Immature natural killer cell (primary cell): Measurements from ENCODE around the gene GPC6. TPM values are rescaled to one million over a fixed set of nuclear protein-coding genes. Genes with fewer than 3 reads are reported as not detected.

Experiments used
- DNase-seq, 3 donors: peaks; one replicate each; pipeline ENCODE4 v3.0.0; 2022; ENCODE audit warnings: mixed read lengths in 1 of 3
- H3K27ac Mint-ChIP-seq, 6 donors: one replicate each; pipeline ENCODE4 v1.8.0; 2020; ENCODE audit warnings: mixed read lengths in 6 of 6, mild to moderate bottlenecking in 5 of 6, inconsistent platforms in 4 of 6, moderate library complexity in 3 of 6
- H3K27me3 Mint-ChIP-seq, 3 donors: one replicate each; pipeline ENCODE4 v1.8.0; 2020 to 2021; ENCODE audit warnings: low read depth in 3 of 3, mild to moderate bottlenecking in 3 of 3, mixed read lengths in 3 of 3, moderate library complexity in 3 of 3, inconsistent platforms in 1 of 3
- H3K36me3 Mint-ChIP-seq, 3 donors: one replicate each; pipeline ENCODE4 v1.8.0; 2020; ENCODE audit warnings: mixed read lengths in 3 of 3, inconsistent platforms in 2 of 3, mild to moderate bottlenecking in 2 of 3
- H3K4me1 Mint-ChIP-seq, 2 donors: one replicate each; pipeline ENCODE4 v1.8.0; 2020; ENCODE audit warnings: inconsistent platforms in 2 of 2, mild to moderate bottlenecking in 2 of 2, mixed read lengths in 2 of 2, moderate library complexity in 1 of 2
- H3K4me3 Mint-ChIP-seq, 5 donors: one replicate each; pipeline ENCODE4 v1.8.0; 2020; ENCODE audit warnings: mild to moderate bottlenecking in 5 of 5, mixed read lengths in 5 of 5, inconsistent platforms in 3 of 5, moderate library complexity in 3 of 5
- H3K9me3 Mint-ChIP-seq, 6 donors: one replicate each; pipeline ENCODE4 v1.8.0; 2020; ENCODE audit warnings: mild to moderate bottlenecking in 6 of 6, mixed read lengths in 6 of 6, inconsistent platforms in 4 of 6, moderate library complexity in 3 of 6
- polyA plus RNA-seq, 3 donors: library from polyadenylated mRNA; unstranded; fragments of 300-500 nt; fragmentation: Illumina TruSeq; gene quantifications; one replicate each; pipeline ENCODE4 v1.2.3, GENCODE V29; 2021

GPC6 gene
- polyA plus RNA-seq, 3 donors from 2014 or later: not detected

- H3K36me3 Mint-ChIP-seq: peaks cover 8 to 14% (median 14%) of the 10 kb centered on the region in 3 donors
- H3K4me3 Mint-ChIP-seq: peak overlapping the region; percentile 77 to 92 (median 86)
- no peak for DNase-seq
- H3K27ac Mint-ChIP-seq: peak overlapping the region; percentile 94 to 98 (median 97)
- peaks cover 0 to 2% (median 0%) of the 10 kb centered on the region in 3 donors for H3K27me3 Mint-ChIP-seq
- H3K4me1 Mint-ChIP-seq: peaks cover 76 to 78% of the 10 kb centered on the region in 2 donors
- H3K9me3 Mint-ChIP-seq: peaks cover 0 to 13% (median 5%) of the 10 kb centered on the region in 6 donors
Observed at GRCh38 chr13:94324767-94325540, 1098.3 kb downstream of the GPC6 start.

DNA sequence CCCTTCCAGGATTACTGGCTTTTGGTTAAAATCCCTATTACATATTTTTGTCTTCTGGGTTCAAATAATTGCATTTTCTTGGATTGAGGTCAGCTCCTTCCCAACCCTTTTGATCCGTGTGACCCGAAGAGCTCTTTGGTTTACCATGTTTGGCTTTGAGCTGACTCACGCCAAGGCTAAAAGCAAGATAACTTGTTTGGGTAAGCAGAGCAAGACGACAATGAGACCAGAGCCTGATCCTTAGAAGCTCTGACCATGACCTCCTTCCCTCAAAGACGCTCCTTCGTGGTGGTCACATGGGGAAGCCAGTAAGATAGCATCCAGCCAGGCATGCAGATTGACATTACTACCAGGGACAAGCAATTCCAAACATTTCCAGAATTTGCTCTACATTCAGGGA is 1099.0 kb downstream of the GPC6 start:
- H3K27ac Mint-ChIP-seq: peak overlapping the region in 5 of 6 donors; percentile 67 to 97 (median 85)
- H3K36me3 Mint-ChIP-seq: peaks cover 8 to 14% (median 14%) of the 10 kb centered on the region in 3 donors
- peaks cover 82 to 85% of the 10 kb centered on the region in 2 donors for H3K4me1 Mint-ChIP-seq
- peak overlapping the region in 4 of 5 donors; percentile 14 to 61 (median 28) for H3K4me3 Mint-ChIP-seq
- peaks cover 0 to 2% (median 0%) of the 10 kb centered on the region in 3 donors for H3K27me3 Mint-ChIP-seq
- DNase-seq: no peak
- peaks cover 0 to 13% (median 5%) of the 10 kb centered on the region in 6 donors for H3K9me3 Mint-ChIP-seq

- peaks cover 0 to 2% (median 0%) of the 10 kb centered on the region in 3 donors for H3K27me3 Mint-ChIP-seq
- H3K4me3 Mint-ChIP-seq: peak overlapping the region; percentile 71 to 82 (median 75)
- H3K36me3 Mint-ChIP-seq: peaks cover 4% of the 10 kb centered on the region in 3 donors
- peaks cover 79 to 84% of the 10 kb centered on the region in 2 donors for H3K4me1 Mint-ChIP-seq
- H3K9me3 Mint-ChIP-seq: peaks cover 0 to 13% (median 5%) of the 10 kb centered on the region in 6 donors
- H3K27ac Mint-ChIP-seq: peak overlapping the region; percentile 67 to 97 (median 85)
- peak; percentile 27 to 36 (median 34) for DNase-seq
Observed at GRCh38 chr13:94327318-94327717, 1100.7 kb downstream of the GPC6 start.

DNA sequence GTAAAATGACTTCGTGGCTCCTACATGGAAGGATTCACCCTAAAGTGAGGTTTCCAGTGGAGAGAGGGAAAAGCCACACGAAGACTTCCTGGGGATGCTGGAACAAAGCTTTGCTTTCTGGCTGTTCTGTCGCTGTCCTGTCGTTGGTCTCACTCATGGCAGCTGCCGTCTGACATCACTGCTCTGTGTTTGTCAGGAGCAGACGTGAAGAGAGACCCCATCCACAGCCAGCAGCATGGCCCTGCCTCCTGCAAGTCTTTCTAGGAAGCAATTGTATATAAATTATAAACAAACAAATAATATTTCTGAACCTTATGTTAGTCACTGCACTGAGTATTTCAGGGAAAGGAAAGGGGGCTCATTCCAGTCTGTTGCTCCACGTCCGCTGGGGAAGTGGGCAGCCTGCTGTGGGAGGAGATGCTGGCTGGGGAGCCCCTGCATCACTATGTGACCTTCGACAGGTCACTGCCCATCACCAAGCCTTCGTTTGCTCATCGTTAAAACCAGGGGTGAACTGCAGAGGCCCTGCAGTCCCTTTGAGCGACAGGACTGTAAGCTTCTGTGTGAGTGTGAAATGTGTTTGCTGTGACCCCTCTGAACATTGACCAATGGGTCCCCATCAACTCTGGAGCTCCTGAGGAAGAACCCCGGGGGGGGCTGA is 1101.9 kb downstream of the GPC6 start:
- H3K4me1 Mint-ChIP-seq: peaks cover 69 to 72% of the 10 kb centered on the region in 2 donors
- H3K27ac Mint-ChIP-seq: peak overlapping the region in 3 of 6 donors; percentile 62 to 97 (median 85)

DNA sequence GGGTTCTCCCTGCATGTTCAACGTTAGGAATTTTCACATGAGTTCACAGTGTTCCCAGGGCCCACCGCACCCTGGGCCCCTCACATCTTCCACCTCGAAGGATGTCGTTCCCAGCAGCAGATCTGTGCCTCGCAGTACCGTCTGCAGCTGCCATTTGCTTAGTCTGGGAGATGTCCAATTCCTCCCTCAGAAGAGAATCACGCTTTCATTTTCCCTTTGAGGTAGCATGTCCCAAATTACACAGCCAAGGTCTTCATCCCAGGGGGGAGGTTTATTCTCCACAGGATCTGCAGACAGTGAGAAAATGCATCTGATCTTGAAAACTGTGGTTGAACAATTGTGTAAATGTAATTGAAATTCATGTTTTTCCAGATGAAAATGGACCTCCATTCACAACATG is 1102.7 kb downstream of the GPC6 start:
- H3K9me3 Mint-ChIP-seq: peaks cover 0 to 13% (median 5%) of the 10 kb centered on the region in 6 donors
- peaks cover 4 to 8% (median 4%) of the 10 kb centered on the region in 3 donors for H3K36me3 Mint-ChIP-seq
- peaks cover 62 to 65% of the 10 kb centered on the region in 2 donors for H3K4me1 Mint-ChIP-seq
- H3K4me3 Mint-ChIP-seq: no peak overlapping the region
- H3K27ac Mint-ChIP-seq: no peak overlapping the region
- peaks cover 0 to 3% (median 1%) of the 10 kb centered on the region in 3 donors for H3K27me3 Mint-ChIP-seq
- no peak for DNase-seq

More for the DNA sequence above, 1101.9 kb downstream of the GPC6 start:
- Mint-ChIP-seq H3K4me3 (peak overlapping the region; percentile 44 to 82 (median 71)), H3K9me3 (peaks cover 0 to 13% (median 5%) of the 10 kb centered on the region in 6 donors), H3K36me3 (peaks cover 4 to 8% (median 4%) of the 10 kb centered on the region in 3 donors), H3K27me3 (peaks cover 0 to 2% (median under 1%) of the 10 kb centered on the region in 3 donors)
- no peak for DNase-seq

DNA sequence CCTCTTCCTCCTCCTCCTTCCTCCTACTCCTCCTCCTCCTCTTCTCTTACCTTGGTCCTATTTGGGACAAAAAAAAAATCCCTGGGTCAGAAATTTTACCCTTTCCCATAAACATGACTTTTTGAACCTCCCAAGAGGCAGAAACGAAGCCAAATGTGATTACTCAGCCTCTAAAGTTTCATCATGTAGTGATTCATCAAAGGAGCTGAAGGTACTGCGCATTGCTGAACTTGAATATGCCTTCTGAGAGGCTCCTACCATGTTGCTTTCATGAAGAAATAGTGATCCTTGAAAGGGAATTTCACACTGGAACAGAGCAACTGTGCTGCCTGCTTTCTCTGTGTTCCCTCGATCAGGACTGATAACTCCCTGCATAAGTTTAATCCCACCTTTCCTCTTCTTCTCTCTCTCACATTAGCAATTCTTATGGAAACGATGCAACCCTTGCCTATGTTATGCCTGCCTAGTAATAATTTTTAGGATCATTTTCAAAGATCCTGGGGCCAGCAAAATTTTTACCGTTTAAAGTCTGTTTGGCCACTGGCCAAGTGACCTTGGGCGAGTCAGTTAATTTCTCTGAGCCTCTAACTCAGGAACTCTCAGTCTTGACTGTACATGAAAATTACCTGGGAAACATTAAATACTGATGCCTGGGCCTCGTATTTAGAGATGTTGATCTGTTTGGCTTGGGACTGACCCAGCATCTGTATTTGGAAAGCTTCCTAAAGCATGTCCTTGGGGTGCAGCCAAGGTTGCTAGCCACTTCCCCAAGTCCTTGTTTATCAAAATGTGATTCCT is 1103.3 kb downstream of the GPC6 start:
- Mint-ChIP-seq H3K36me3 (peaks cover 4 to 8% (median 4%) of the 10 kb centered on the region in 3 donors), H3K4me1 (peaks cover 55 to 58% of the 10 kb centered on the region in 2 donors), H3K27ac (no peak overlapping the region), H3K27me3 (peaks cover 0 to 3% (median 0%) of the 10 kb centered on the region in 3 donors), H3K9me3 (peaks cover 0 to 13% (median 5%) of the 10 kb centered on the region in 6 donors), H3K4me3 (peak overlapping the region in 1 of 5 donors; percentile 51)
- DNase-seq: no peak

DNA sequence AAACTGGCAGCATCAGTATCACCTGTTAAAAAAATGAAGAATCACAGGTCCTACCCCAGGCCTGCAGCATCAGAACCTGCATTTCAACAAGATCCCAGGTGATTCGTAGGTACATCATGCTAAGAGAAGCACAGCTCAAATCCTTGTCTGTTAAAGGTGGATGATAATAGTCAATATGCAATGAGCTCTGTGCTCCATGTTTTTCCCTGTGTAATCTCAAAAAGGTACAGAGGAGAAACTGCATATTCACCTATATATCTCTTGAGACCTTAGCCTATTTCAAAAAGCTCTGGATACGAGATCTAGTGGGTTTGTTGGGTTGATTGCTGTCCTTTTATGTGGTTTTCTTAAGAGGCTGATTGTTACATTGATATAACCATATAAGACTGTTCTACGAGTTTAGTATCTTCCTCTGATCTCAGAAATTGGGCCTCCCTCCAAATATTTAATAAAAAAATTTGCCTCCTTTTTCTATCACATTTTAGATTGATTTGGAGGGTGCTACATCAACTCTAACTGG is 1104.0 kb downstream of the GPC6 start:
- peaks cover 4 to 8% (median 4%) of the 10 kb centered on the region in 3 donors for H3K36me3 Mint-ChIP-seq
- H3K27me3 Mint-ChIP-seq: peaks cover 0 to 3% (median 0%) of the 10 kb centered on the region in 3 donors
- DNase-seq: no peak
- peak overlapping the region in 2 of 6 donors; percentile 1 to 22 for H3K27ac Mint-ChIP-seq
- H3K4me1 Mint-ChIP-seq: peaks cover 50 to 51% of the 10 kb centered on the region in 2 donors
- H3K4me3 Mint-ChIP-seq: no peak overlapping the region
- H3K9me3 Mint-ChIP-seq: peaks cover 0 to 13% (median 5%) of the 10 kb centered on the region in 6 donors

DNA sequence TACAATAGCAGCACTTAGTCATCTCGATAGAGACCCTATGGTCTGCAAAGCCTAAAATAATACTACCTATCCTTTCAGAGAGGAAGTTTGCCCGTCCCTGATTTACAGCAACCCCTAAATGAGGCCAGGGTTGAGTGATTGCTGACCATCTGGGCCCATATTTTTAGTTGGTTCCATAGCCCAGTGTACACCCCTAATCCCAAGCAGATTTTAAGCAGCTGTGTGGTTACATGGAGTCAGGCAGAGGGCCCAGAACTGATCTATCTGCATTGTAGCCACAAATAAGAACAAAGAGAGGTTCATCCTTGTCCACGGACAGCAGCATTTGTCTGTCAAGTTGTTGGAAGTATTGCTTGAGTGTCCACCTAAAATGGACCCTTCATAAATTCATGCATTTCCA is 1104.7 kb downstream of the GPC6 start:
- no peak for DNase-seq
- peaks cover 0 to 3% (median 3%) of the 10 kb centered on the region in 3 donors for H3K27me3 Mint-ChIP-seq
- peaks cover 4 to 9% (median 4%) of the 10 kb centered on the region in 3 donors for H3K36me3 Mint-ChIP-seq
- H3K4me1 Mint-ChIP-seq: peaks cover 43 to 45% of the 10 kb centered on the region in 2 donors
- peaks cover 0 to 13% (median 5%) of the 10 kb centered on the region in 6 donors for H3K9me3 Mint-ChIP-seq
- no peak overlapping the region for H3K27ac Mint-ChIP-seq
- no peak overlapping the region for H3K4me3 Mint-ChIP-seq

DNA sequence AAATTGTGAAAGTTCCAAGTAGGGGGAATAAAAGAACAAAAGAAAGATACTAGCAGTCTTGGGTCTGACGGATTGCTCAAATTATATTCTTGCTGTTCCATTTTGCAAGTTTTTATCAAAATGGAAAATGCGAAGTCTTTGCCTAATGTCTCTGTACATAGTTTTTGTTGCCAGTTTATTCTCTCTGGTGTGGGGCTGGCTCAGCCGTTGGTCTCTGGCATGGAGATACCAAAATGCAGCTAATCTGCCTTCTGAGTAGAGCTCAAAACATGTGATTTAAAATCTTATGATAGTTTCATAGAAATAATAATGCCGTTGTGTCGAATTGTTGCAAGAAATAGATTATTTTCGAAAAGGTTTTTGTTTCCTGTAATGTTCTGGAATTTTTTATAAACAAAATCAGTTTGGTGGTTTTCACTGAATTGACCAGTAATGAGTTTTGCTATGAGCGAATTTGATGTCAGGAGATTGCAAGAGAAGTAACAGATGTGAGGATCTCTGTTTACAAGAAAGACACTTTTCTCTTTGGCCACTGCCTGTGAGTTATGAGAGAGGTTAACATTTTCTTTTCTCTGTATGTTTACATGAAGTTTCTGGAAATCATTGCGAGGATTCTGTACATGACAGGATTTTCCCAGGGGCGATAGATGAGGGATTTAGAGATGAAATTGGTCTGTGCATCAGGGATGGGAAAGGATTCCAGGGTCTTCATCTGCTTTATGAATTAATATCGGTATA is 1105.9 kb downstream of the GPC6 start:
- Mint-ChIP-seq H3K9me3 (peaks cover 0 to 2% (median 0%) of the 10 kb centered on the region in 6 donors), H3K27me3 (peaks cover 0 to 3% (median 3%) of the 10 kb centered on the region in 3 donors), H3K27ac (no peak overlapping the region), H3K36me3 (peaks cover 0 to 8% (median 0%) of the 10 kb centered on the region in 3 donors), H3K4me1 (peaks cover 31 to 32% of the 10 kb centered on the region in 2 donors), H3K4me3 (no peak overlapping the region)
- no peak for DNase-seq

GRCh38 chr13:94333131-94333820 is 1106.7 kb downstream of the GPC6 start:
- H3K9me3 Mint-ChIP-seq: peaks cover 0 to 2% (median 0%) of the 10 kb centered on the region in 6 donors
- peaks cover 23 to 25% of the 10 kb centered on the region in 2 donors for H3K4me1 Mint-ChIP-seq
- H3K36me3 Mint-ChIP-seq: peaks cover 0 to 8% (median 0%) of the 10 kb centered on the region in 3 donors
- DNase-seq: no peak
- no peak overlapping the region for H3K4me3 Mint-ChIP-seq
- H3K27ac Mint-ChIP-seq: no peak overlapping the region
- peaks cover 0 to 3% (median 3%) of the 10 kb centered on the region in 3 donors for H3K27me3 Mint-ChIP-seq

DNA sequence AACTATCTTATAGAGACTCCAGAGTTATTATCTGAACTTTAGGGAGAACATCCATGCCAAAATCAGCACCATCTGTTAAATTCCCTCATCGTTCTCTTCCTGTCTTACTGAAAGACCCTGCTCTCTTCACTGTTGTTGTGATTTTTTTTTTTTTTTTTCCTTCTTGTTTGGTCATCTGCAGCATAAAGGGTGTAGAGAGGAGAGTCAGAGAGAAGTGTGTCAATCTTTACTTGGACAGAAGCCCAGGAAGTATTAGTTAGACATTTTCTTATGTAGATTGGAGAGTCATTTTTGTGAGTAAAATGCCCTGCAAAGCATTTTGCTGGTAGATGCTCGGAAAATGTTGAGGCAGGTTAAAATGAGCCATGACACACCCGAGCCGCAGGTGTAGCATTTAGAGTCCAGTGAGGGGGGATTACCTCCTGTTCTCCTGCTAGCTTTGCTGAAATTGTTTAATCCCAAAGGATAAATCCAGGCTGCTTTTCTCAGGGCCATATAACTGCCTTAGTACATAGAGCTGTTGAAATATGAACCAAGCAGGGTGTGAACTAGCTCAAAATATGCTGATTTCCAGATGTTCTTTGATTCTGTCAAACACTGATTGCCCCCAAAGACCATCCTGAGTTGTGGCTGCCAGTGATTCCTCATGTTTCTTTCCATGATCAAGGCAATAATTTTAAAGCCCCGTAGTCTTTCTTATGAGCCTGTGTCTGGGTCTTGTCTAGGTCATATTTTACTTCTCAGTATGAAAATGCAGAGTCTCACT is 1109.3 kb downstream of the GPC6 start:
- no peak for DNase-seq
- peaks cover 3 to 9% (median 3%) of the 10 kb centered on the region in 3 donors for H3K27me3 Mint-ChIP-seq
- H3K4me1 Mint-ChIP-seq: peaks cover 0 to 2% of the 10 kb centered on the region in 2 donors
- H3K4me3 Mint-ChIP-seq: no peak overlapping the region
- peak overlapping the region in 1 of 6 donors; percentile 46 for H3K27ac Mint-ChIP-seq
- peaks cover 0 to 8% (median 0%) of the 10 kb centered on the region in 3 donors for H3K36me3 Mint-ChIP-seq
- peaks cover 0 to 1% (median 0%) of the 10 kb centered on the region in 6 donors for H3K9me3 Mint-ChIP-seq
